Gastroesophageal sphincter (tissue), 4 donors: Measurements from ENCODE around the gene TP53TG5. TPM values are rescaled to one million over a fixed set of nuclear protein-coding genes. Genes with fewer than 3 reads are reported as not detected.

Experiments used
- ATAC-seq: fragments of 150-250 bp; one replicate; pipeline ENCODE4 v1.9.1; 2016; ENCODE audit warnings: mild to moderate bottlenecking, moderate library complexity
- H3K27ac ChIP-seq, 4 donors: fragments of 200-600 bp; sonication (generic) in 3 of 4; 1 replicate in 3 of 4; 2 replicates in 1 of 4; pipeline ENCODE4 v1.5.1; 2016 to 2019
- H3K27me3 ChIP-seq: fragments of 200-600 bp; sonication (generic); one replicate; pipeline ENCODE4 v1.5.1; 2019
- H3K36me3 ChIP-seq, 2 donors: fragments of 200-600 bp; sonication (generic); one replicate each; pipeline ENCODE4 v1.5.1; 2019; ENCODE audit warnings: control low read depth in 1 of 2
- H3K4me1 ChIP-seq, 3 donors: fragments of 200-600 bp; sonication (generic); 1 replicate in 2 of 3; 2 replicates in 1 of 3; pipeline ENCODE4 v1.5.1; 2016 to 2019; ENCODE audit warnings: control low read depth in 2 of 3
- H3K4me3 ChIP-seq, 2 donors: fragments of 200-600 bp; sonication (generic); one replicate each; pipeline ENCODE4 v1.5.1; 2019; ENCODE audit warnings: mild to moderate bottlenecking in 1 of 2, moderate library complexity in 1 of 2
- H3K9me3 ChIP-seq, 3 donors: fragments of 200-600 bp; sonication (generic); one replicate each; pipeline ENCODE4 v1.5.1; 2017 to 2019; ENCODE audit warnings: control low read depth in 2 of 3
- EP300 ChIP-seq: sonication (generic); formaldehyde crosslinking; IDR thresholded peaks from one replicate; pipeline ENCODE4 v1.6.1; 2017; ENCODE audit warnings: antibody characterized with exemption, mild to moderate bottlenecking
- POLR2A ChIP-seq, 2 donors: fragments of 450-650 bp; IDR thresholded peaks; one replicate each; pipeline ENCODE4 v1.6.1; 2017; ENCODE audit warnings: antibody characterized with exemption in 2 of 2, mild to moderate bottlenecking in 2 of 2, moderate library complexity in 1 of 2
- POLR2AphosphoS5 ChIP-seq: sonication (generic); formaldehyde crosslinking; IDR thresholded peaks from one replicate; pipeline ENCODE4 v1.6.1; 2017; ENCODE audit warnings: antibody characterized with exemption
- WGBS, 2 donors: methylation state at CpG; one replicate each; pipeline ENCODE4 v1.1.5; 2018; ENCODE audit warnings: low coverage in 1 of 2; 5-methylcytosine and 5-hydroxymethylcytosine counted together
- total RNA-seq, 4 donors: library from RNA; depleted of rRNA; stranded (reverse); fragments of >200 nt; gene quantifications; one replicate each; pipeline ENCODE4 v1.1.0, GENCODE V29; 2016
- TF ChIP-seq, protein P1 (sequence below), 4 experiments: fragments of 200-600 bp in 2 of 4; fragments of 450-650 bp in 2 of 4; sonication (generic) in 1 of 4; IDR thresholded peaks; one replicate each; pipeline ENCODE4 v1.5.1; 2017 to 2019; ENCODE audit warnings: antibody characterized with exemption in 4 of 4, mild to moderate bottlenecking in 2 of 4, moderate library complexity in 2 of 4

The TP53TG5 gene
- total RNA-seq, 4 donors from 2014 or later, result not detected

DNA sequence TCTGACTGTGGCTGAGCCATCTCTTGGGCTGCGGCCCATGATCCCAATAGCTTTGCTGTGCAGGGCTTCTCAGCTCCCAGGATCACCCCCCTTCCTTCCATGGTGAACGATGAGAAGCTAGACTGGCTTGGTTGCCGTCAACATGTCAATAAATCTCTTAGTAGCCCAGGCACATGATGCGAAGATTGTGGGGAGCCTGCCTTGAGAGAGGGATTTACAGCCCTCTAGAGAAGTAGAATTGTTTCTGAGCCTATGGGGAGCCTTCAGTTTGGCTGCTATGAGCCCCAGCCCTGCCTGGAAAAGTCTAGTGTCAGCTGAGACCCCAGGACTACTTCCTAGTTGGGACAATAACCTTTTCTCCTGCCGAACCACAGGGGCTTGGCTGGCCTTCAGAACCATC lies 34.5 kb upstream of the TP53TG5 start:
- Histone ChIP-seq H3K36me3 (peaks cover 0 to 42% of the 10 kb centered on the region in 2 donors), H3K4me1 (peaks cover 0 to 56% (median 21%) of the 10 kb centered on the region in 3 donors), H3K27ac (peak overlapping the region in 1 of 4 donors; percentile 7), H3K9me3 (no peaks in the 10 kb centered on the region), H3K4me3 (no peak overlapping the region), H3K27me3 (no peaks in the 10 kb centered on the region)
- ATAC-seq, result no peak
- WGBS, 2 donors, result 57 to 94% methylated on average over 1 to 2 of the region's 5 CpGs
- TF ChIP-seq POLR2AphosphoS5 (no peak), POLR2A (IDR thresholded peaks at IDR 0.05) (no peak), EP300 (no peak)
- TF ChIP-seq, protein P1, sequence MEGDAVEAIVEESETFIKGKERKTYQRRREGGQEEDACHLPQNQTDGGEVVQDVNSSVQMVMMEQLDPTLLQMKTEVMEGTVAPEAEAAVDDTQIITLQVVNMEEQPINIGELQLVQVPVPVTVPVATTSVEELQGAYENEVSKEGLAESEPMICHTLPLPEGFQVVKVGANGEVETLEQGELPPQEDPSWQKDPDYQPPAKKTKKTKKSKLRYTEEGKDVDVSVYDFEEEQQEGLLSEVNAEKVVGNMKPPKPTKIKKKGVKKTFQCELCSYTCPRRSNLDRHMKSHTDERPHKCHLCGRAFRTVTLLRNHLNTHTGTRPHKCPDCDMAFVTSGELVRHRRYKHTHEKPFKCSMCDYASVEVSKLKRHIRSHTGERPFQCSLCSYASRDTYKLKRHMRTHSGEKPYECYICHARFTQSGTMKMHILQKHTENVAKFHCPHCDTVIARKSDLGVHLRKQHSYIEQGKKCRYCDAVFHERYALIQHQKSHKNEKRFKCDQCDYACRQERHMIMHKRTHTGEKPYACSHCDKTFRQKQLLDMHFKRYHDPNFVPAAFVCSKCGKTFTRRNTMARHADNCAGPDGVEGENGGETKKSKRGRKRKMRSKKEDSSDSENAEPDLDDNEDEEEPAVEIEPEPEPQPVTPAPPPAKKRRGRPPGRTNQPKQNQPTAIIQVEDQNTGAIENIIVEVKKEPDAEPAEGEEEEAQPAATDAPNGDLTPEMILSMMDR (IDR thresholded peaks at IDR 0.05), result no peak

- 47 to 63% methylated on average over 7 to 8 of the region's 8 CpGs for WGBS, 2 donors
- no peak overlapping the region for H3K4me3 ChIP-seq
- no peaks in the 10 kb centered on the region for H3K27me3 ChIP-seq
- ATAC-seq, result no peak
- peaks cover 0 to 47% (median 8%) of the 10 kb centered on the region in 3 donors for H3K4me1 ChIP-seq
- no peak for TF ChIP-seq EP300
- no peak for TF ChIP-seq POLR2A (IDR thresholded peaks at IDR 0.05)
- H3K9me3 ChIP-seq, result no peaks in the 10 kb centered on the region
- peak overlapping the region in 2 of 4 donors; percentile 98 for H3K27ac ChIP-seq
- peaks cover 0 to 42% of the 10 kb centered on the region in 2 donors for H3K36me3 ChIP-seq
Measured at GRCh38 chr20:45410887-45411286, 32.8 kb upstream of the TP53TG5 start.

DNA sequence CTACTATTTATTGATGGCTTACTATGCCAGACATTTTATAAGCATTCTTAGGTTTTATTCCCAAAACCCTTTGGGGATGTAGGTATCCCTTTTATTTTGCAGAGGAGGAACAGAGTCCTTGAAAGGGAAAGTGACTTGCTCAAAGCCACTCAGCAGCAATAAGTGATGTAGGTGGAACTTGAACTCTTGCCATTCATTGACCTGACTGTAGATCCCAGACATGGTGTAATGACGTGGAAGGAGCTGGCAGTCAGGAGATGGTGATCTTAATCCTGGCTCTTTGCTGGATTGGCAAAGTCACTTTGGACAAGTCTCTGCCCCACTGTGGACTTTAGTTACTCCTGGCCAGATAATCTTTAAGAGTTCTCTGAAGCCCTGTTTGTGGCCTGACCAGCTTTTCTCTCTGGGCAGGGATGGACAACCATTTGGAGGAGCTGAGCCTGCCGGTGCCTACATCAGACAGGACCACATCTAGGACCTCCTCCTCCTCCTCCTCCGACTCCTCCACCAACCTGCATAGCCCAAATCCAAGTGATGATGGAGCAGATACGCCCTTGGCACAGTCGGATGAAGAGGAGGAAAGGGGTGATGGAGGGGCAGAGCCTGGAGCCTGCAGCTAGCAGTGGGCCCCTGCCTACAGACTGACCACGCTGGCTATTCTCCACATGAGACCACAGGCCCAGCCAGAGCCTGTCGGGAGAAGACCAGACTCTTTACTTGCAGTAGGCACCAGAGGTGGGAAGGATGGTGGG lies 31.6 kb upstream of the TP53TG5 start:
- Histone ChIP-seq H3K9me3 (no peaks in the 10 kb centered on the region), H3K27me3 (no peaks in the 10 kb centered on the region), H3K36me3 (peaks cover 0 to 42% of the 10 kb centered on the region in 2 donors), H3K4me1 (peaks cover 0 to 48% (median 8%) of the 10 kb centered on the region in 3 donors), H3K4me3 (no peak overlapping the region), H3K27ac (peak overlapping the region in 3 of 4 donors; percentile 18 to 98 (median 98))
- WGBS, 2 donors, result 33 to 58% methylated on average over 1 to 3 of the region's 7 CpGs
- ATAC-seq, result no peak
- no peak for TF ChIP-seq POLR2A (IDR thresholded peaks at IDR 0.05)
- no peak for TF ChIP-seq POLR2AphosphoS5
- TF ChIP-seq, protein P1 (IDR thresholded peaks at IDR 0.05), result no peak
- no peak for TF ChIP-seq EP300

GRCh38 chr20:45408646-45409213 lies 30.6 kb upstream of the TP53TG5 start:
- peaks cover 0 to 48% (median 8%) of the 10 kb centered on the region in 3 donors for H3K4me1 ChIP-seq
- peak overlapping the region in 1 of 2 donors; percentile 96 for H3K4me3 ChIP-seq
- H3K9me3 ChIP-seq, result no peaks in the 10 kb centered on the region
- H3K36me3 ChIP-seq, result peaks cover 0 to 42% of the 10 kb centered on the region in 2 donors
- no peaks in the 10 kb centered on the region for H3K27me3 ChIP-seq
- TF ChIP-seq EP300, result no peak
- TF ChIP-seq, protein P1 (IDR thresholded peaks at IDR 0.05), result no peak
- no peak for TF ChIP-seq POLR2AphosphoS5
- TF ChIP-seq POLR2A (IDR thresholded peaks at IDR 0.05), result no peak
- no peak for ATAC-seq
- H3K27ac ChIP-seq, result peak overlapping the region in 3 of 4 donors; percentile 95 to 98 (median 98)
- 44 to 69% methylated on average over 1 to 4 of the region's 7 CpGs for WGBS, 2 donors

DNA sequence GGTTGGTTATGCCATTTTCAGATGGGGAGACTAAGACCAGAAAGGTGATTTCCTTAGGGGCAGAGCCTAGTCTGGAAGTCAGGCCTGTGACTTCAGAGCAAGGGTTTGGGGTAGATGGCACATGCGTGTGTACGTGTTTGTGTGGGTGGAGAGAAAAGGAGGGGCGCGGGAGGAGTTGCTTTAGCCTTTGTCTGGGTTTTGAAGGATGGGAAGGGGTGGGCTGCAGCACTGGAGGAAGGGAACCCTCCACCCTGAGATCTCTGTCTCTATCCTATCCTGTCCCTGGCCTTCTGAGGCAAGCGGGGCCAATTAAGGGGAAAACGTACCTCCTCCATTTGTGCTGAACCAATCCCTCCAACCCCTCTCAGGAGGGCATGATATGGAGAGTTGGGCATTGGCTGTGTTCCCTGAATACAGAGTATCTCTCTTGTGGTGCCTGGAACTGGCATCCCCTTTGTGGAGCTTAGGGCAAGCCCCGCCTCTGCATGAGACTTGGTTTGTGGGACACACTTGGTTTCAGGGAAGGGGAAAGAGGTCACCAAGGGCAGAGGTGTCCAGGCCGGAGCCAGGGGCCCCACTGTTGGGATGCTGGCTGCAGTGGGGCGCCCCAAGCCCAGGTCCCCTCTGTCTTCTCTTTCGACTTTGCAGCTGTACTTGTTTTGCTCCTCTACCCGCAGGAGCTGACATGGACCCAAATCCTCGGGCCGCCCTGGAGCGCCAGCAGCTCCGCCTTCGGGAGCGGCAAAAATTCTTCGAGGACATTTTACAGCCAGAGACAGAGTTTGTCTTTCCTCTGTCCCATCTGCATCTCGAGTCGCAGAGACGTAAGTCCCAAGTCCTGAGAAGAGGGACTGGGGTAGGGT lies 29.9 kb upstream of the TP53TG5 start, which contains the start of gene DBNDD2:
Gene DBNDD2 (plus strand): TSS at position 507 of the 863 bp plus-strand sequence. CDS start 179 bp downstream, at position 686.
- Histone ChIP-seq H3K36me3 (peaks cover 0 to 42% of the 10 kb centered on the region in 2 donors), H3K4me3 (peak within 1 kb of the TSS; percentile 67 to 96), H3K9me3 (no peaks in the 10 kb centered on the region), H3K27ac (peak within 1 kb of the TSS; percentile 95 to 99 (median 98)), H3K27me3 (no peaks in the 10 kb centered on the region), H3K4me1 (peaks cover 0 to 48% (median 8%) of the 10 kb centered on the region in 3 donors)
- TF ChIP-seq POLR2AphosphoS5 (peak; percentile 73), EP300 (no peak)
- TF ChIP-seq, protein P1 (IDR thresholded peaks at IDR 0.05), result no peak
- 65 to 67% methylated on average over 13 to 17 of the region's 21 CpGs for WGBS, 2 donors
- ATAC-seq, result no peak
